GM18909 (cell line): Measurements from ENCODE around the gene KDM4C.
"Not testable (repeated sequence)": the region's sequence is repeated elsewhere in the genome, so short reads cannot be mapped to it uniquely, and the experiment has no call there.

Source experiments
- ATAC-seq: cut with Tn5 transposase; IDR thresholded peaks from one replicate; pipeline ENCODE4 v1.9.1; 2021; ENCODE audit warnings: mild to moderate bottlenecking; ENCODE audit not compliant: unreplicated experiment, poor library complexity

The KDM4C gene

DNA sequence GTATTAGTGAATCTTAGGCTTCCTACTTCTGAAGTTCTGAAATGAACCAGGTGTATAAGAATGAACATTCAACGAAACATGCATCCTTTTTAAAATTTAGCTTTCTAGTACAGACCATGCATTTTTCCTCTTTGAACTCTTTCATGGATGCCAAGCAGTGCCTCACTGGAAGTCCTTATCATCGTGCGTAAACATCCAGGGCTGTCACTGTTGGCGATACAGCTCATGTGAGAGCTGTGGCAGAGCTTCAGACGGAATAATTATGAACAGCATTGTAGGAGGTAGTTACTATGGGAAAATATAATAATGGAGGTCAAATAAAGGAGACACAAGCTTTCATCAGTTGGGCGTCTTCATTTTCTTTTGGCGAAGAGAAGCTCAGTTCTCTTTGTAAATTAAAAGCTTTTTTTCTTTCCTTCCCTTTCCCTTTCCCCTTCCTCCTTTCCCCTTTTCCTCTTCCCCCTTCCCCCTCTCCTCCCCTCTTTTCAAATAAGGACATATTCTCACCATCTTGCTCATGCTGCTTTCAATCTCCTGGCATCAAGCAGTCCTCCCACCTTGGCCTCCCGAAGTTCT, 167.3 kb downstream of the KDM4C start:
- no peak for ATAC-seq

DNA sequence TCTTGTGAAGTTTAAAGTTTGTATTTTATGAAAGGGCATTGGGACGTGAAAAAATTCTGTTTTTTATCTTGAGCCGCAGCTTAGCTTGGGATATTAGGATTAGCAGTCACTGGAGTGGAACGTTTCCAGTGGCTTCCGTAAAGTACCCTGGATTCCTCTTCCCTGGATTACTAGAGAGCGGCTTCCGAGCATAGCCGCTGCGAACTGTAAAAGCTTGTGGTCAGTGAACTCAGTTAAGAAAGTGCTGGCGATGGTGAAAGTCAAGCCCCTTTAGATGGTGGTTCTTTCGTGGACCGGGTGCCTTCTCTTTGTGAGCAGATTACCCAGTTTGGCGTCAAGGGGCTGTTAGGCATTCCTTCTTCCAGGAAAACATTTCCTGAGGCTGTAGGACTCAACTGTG, 168.1 kb downstream of the KDM4C start:
- no peak for ATAC-seq

- ATAC-seq, result no peak
Measured at GRCh38 chr9:6926436-6926835, 168.7 kb downstream of the KDM4C start.

DNA sequence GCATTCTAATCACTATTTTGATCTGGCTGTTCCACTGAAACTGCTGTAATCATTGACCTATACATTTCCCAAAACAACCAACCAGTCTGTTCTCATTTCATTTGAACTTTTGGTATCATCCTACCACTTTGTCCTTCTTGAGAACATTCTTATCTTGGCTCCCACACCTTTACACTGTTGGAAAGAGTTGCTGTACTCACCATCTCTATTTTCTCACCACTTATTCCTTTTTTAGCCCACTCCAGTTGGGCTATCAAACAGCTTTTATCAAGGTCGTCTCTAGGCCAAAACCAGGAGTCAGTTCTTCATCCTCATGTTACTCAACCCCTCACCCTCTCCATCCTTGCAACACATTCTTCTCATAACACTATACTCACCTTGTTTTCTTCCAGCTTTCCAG, 170.1 kb downstream of the KDM4C start:
- ATAC-seq, result no peak

DNA sequence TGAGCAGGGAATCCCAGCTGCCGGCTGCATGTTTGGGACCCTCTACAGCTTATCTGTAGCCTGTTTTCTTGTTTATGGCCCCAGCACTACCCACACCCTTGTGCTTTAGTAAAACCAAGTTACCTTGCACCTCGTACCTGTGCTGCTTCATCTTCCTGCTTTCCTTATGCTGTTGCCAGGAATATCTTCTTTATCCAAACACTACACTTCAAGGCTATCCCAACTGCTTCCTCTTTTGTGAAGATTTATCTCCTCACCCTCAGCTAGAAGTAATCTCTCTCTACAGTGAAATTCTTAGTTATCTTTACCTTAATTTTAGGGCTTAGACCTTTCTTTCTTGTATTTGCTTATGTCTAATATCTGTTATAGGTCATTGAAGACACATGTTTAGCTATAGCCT, 171.1 kb downstream of the KDM4C start:
- no peak for ATAC-seq

DNA sequence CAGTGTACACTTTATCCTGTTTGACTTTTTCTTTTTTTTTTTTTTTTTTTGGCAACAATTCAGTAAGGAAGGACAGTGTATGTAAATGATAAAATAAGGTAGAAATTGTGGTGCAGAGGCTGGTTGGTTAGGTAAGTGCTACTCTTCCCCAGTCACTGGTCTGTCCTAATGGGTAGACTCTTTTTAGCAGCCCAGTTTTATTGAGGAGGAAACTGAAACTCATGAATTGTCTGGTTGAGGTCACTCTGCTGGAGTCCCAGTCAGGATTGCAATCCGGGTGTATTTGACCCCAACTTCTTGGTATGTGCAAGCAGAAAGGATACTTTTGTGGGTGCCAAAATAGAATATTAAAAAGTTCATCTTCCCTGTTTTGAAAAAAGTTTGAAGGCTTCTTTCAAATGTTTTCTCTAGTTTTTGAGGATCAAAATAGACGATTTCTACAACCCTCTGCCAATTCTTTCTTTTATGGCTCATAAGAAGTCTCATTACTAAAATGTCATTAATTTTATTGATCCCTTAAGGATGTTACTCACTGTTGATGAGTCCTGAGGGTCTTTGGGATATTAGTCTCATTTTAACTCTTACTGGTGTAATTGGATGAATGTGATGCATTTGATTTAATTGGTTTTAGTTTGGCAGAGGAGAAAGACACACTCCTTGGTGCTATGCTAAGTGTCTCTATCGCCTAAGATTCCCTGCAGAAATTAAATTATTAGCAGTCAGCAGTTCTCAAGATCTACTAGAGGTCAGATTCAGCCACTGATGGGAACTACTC, 171.9 kb downstream of the KDM4C start:
- no peak for ATAC-seq

GRCh38 chr9:6930827-6931226, 173.1 kb downstream of the KDM4C start:
- no peak for ATAC-seq

DNA sequence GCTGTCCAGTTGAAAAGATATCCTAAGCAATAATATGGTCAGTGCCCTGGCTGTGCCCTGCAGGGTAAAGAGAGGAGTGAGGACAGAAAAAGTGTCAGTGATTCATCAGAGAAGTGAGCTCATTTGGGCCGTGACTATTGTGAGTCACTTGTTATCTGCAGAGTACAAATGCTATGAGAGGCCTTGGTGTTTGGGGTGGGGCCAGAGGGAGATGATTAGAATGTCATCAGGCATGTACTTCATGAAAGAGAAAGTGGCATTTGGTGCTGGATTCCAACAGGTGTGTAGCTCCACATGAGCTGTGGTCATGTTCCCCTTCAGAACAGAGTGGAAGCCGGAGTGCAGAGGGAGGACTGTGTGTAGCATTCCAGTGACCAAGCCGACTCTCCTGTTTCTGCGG, 174.1 kb downstream of the KDM4C start:
- ATAC-seq, result peak; percentile 65

- no peak for ATAC-seq
Measured at GRCh38 chr9:6936103-6936502, 178.3 kb downstream of the KDM4C start.

- no peak for ATAC-seq
Measured at GRCh38 chr9:6937209-6937608, 179.4 kb downstream of the KDM4C start.

DNA sequence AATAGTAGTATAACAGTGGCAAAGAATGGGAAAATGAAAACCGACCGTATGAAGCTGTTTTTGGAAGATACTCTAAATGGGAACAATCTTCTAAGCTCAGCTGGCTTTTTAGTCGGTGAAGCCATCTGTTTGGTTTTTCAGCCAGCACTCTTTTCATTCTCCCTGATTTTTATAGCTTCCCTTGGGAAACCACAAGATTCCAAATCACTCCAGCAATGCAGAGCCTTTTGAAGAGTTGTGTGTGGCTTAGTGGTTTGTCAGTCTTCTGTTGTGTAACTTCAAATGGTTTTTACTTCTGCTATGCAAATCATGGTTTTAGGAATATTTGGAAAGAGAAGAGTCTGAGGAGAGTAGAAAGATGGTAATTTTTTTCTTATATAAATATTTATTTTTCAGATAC, 180.7 kb downstream of the KDM4C start:
- no peak for ATAC-seq

DNA sequence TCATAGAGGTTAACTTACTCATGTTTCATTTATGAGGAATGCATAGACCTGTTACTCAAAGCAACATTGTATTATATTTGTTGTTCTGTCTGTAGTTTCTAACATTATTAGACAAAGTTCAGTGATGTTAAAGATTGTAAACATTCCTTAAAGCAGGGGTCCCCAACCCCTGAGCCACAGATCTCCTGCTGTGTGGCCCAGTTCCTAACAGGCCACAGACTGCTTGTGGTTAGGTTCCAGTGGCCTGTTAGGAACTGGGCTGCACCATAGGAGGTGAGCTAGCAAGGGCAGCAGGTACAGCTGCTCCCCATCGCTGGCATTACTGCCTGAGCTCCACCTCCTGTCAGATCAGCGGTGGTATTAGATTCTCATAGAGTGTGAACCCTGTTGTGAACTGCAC, 181.1 kb downstream of the KDM4C start:
- no peak for ATAC-seq

DNA sequence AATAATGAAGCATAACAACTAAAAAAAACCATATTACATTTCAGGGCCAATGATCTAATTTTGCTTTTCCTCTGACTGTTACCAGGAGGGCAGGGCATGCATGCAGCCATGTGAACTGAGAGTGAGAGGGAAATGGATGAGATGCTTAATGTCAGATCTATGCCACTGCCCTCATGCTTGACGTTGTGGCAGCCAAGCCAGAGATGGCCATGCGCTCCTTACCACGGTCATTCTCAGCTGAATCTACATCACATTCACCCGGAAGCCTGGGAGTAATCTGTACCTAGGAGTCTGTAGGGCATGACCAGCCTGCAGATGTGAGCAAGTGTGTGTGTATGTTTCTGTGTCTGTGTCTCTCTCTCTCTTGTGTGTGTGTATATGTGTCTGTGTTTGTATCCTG, 183.7 kb downstream of the KDM4C start:
- no peak for ATAC-seq

GRCh38 chr9:6942406-6942805, 184.6 kb downstream of the KDM4C start:
- ATAC-seq, result no peak

DNA sequence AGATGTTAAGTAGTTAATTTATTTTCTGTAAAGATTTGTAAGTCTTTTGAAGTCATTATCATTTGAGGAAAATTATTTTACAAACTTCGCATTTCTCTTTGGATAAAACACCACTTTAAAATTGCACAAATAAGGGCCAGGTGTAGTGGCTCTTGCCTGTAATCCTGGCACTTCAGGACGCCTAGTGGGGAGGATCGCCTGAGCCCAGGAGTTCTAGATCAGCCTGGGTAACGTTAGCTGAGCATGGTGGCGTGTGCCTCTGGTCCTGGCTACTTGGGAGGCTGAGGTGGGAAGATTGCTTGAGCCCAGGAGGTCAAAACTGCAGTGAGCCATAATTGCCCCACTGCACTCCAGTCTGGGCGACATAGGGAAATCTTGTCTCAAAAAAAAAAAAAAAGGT, 185.5 kb downstream of the KDM4C start:
- ATAC-seq, result no peak

DNA sequence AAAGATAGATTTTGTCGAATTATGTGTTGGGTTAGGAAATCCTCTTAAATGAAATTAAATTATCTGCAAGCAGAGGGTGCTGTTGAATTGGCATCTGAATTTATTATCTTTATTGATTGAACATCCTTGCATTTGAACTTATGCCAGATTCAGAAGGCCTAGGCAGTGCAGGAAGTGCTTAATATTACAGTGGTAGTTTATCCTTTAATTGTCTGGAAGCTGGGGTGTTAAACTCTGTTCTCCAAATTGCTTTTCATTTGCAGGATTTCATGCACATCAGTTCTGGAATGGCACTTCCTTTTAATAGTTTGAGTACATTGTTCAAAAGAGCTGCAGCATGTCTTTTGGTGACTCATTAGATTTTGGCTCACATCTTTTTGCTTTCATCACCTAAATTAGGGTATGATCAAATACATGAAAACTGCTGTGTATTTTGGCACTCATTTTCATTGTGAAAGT, 186.3 kb downstream of the KDM4C start:
- ATAC-seq, result no peak

- ATAC-seq, result no peak
Measured at GRCh38 chr9:6944896-6945295, 187.1 kb downstream of the KDM4C start.

- ATAC-seq, result no peak
Measured at GRCh38 chr9:6945816-6946215, 188.0 kb downstream of the KDM4C start.

DNA sequence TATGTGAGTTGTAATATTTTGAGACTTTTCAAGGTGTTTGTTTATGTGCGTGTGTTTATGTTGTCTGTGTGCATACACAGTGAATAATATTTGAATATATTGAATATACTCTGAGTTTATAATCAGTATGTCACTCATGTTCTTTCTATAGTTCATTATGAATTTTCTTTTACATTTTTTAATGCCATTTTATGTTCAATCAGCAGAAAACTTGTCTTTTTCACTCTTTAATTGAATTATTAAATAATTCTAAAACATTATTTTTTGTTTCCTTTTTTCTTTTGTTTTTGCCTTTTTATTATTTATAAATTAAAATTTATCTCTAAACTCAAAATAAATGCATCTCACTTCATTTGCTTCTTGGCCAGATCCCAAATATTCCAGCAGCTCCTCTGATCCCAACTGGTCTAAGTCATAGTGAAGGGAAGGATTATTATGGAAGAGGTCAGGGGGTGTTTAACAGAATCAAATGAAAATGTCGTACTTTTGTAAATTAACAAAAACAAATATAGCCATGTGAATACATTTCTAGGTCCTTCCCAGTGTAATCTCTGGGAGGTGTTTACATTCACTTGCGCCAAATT, 188.9 kb downstream of the KDM4C start:
- ATAC-seq, result no peak

- ATAC-seq, result not testable (repeated sequence)
Measured at GRCh38 chr9:6948921-6949320, 191.1 kb downstream of the KDM4C start.

DNA sequence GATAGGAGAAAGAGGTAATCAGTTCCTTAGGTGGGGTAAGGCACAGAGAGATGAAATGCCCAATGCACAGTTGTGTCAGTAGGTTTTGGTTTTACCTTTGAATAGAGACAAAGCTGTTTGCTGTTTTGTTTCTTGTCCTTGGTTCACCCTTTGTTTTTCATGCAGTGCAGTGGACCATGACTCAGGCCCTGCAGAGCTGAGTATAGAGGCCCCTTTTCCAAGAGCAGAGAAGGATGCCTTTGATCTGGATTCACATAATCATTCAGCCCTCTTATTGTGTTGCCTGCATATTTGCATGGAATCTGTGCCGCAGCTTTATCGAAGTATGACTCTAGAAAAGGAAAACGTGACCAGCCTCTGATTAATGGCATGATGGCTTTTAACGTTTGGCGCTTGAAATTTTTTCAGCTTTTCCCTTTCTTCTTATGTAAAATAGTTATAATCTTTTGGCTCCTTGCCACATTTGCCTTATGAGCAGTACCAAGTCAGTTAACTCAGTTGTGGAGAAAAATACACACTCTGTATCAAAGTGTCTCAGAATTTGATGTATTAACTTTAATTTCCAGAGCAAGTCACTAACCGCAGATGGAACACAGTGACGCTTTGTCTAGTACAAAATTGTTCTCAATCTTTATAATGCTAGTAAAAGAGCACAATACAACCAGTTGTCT, 197.6 kb downstream of the KDM4C start:
- ATAC-seq, result peak; percentile 72
